Measurements from ENCODE around the gene RCOR2.
"Not testable (repeated sequence)": the region's sequence is repeated elsewhere in the genome, so short reads cannot be mapped to it uniquely, and the experiment has no call there.

Gene RCOR2

GRCh38 chr11:63875506-63876065 lies 41.4 kb downstream of the RCOR2 start:
- no peak for DNase-seq

GRCh38 chr11:63874511-63874910 lies 42.5 kb downstream of the RCOR2 start:
- DNase-seq = no peak

DNA sequence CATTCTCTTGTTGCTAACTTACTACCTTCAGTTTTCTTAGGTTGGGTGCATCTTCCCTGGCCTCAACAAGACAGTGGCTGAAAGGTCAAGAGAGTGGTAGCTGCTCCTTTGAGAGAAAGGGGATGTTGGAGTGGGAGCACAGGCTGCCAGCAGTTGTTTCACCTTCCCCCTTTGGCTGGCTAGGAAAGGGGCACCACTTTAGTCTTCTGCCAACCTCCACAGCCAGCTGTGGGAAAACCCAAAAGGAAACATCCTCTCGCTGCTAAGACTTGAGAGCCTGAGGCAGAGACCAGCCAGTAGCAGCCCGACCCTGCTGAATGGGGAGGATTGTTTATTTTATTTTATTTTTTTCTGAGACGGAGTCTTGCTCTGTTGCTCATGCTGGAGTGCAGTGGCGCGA lies 43.7 kb downstream of the RCOR2 start:
- DNase-seq = no peak

GRCh38 chr11:63872800-63873197 lies 44.2 kb downstream of the RCOR2 start:
- DNase-seq = no peak

- peak; percentile 8 for DNase-seq
These were observed 44.8 kb downstream of the RCOR2 start for GRCh38 chr11:63871962-63872799.

DNA sequence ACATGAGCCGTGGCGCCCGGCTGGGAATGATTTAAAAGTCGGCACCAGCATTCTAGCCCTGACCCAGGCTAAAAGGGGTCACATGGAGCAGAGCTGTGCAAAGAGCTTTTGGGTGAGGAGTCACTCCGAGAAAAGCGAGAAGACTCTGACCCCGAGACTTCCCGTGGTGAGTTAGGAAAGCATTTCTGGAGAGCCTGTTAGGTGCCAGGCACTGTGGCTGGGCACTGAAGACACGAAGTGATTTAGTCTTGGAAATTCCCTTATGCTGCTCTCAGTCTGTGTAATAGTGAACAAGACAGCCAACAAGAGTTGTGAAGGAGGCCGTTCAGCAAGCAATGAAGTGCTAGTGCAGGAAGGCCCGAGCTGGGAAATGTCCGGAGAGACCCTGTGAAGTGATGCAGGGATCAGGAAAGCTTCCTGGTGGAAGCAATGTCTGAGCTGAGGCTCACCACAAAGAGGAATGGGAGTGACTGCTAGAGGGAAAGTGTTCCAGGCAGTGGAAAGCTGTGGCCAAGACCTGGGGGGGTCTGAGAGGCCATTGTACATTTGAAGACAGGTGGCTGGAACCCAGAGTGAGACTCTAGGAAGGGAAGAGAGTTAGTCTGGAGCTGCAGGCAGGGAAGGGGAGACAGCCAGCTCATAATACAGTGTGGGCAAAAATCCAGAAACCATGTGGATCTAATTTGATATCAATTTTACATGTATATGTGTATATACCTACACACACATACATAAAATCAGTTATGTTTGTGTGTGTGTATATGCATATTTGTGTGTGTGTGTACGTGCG lies 46.4 kb downstream of the RCOR2 start:
- DNase-seq = no peak

GRCh38 chr11:63869683-63870082 lies 47.3 kb downstream of the RCOR2 start:
- no peak for DNase-seq

DNA sequence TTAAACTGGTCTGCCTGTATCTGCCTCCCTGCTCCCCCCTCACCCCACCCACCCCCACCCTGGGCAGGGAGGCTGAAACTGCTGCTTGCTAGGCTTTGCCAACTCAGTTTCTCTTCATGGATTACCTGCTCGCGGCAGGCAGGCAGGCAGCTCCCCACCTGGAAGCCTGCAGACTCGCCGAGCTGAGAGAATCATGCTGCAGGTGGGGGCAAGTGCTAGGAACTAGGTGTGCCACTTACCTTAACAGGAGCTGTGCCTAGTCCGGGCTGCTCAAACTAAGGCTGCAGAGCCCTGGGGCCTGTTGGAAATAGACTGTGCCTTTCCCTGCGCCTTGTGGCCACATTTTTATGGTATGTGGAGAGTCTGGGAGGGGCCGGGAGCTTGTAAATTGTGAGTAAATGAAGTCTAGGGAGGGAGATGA lies 47.8 kb downstream of the RCOR2 start:
- no peak for DNase-seq

DNA sequence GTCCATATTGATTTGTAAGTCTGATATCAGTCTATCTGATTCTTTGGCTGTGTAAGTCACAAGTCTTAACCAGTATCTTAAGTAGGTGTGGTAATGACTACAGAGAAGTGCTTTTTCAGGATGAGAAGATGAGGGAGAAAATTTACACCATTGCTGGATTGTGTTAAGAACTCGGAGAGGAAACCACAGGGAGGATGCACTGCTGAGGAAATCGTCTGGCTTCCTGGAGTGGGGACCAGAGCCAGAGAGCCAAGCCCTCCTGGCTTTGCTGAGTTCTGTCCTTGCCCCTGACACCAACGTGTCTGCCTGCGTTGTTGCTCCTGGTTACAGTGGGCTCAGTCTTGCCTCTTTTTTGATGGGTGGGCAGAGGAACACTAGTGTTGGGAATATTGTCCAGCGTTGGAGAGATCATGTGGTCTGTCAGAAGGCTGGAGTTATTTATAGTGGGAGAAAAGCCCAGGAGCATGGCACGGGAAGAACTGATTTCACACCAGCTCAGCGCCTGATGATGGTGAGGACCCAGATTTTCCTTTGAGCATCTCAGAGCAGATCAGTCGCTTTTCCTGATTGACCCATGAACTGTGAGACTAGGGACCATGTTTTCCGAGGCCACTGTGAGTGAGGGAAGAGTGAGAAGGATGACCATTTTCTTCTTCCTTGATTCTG lies 48.4 kb downstream of the RCOR2 start:
- no peak for DNase-seq

DNA sequence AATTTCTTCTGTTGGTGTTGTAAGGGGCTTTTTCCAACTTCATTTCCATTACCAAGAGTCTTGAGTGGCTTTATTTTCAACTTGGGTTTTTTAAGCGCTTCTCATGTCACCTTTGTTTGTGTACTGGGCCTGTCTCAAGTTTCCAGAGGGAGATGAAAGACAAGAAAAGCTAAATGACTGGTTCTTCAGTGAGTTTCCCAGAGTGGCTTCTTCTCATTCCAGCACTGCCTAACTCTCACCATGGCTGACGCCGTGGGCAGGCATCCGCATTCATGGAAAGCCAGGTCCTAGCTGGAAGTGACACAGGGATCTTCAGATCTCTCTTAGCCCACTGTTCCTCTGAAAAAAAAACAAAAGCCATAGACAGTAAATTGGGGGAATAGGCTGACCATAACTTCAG lies 49.5 kb downstream of the RCOR2 start:
- no peak for DNase-seq

- DNase-seq = peak; percentile 71
These were observed 50.8 kb downstream of the RCOR2 start for GRCh38 chr11:63866211-63866610.

DNA sequence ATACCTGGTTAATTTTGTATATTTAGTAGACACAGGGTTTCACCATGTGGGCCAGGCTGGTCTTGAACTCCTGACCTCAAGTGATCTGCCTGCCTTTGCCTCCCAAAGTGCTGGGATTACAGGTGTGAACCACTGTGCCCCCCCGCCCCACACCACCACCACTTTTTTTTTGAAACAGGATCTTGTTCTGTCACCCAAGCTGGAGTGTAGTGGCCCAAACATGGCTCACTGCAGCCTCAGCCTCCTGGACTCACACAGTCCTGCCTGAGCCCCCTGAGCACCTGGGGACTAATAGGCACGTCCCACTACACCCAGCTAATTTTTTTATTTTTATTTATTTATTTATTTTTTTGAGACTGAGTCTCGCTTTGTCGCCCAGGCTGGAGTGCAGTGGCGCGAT lies 53.3 kb downstream of the RCOR2 start:
- DNase-seq = not testable (repeated sequence)

DNA sequence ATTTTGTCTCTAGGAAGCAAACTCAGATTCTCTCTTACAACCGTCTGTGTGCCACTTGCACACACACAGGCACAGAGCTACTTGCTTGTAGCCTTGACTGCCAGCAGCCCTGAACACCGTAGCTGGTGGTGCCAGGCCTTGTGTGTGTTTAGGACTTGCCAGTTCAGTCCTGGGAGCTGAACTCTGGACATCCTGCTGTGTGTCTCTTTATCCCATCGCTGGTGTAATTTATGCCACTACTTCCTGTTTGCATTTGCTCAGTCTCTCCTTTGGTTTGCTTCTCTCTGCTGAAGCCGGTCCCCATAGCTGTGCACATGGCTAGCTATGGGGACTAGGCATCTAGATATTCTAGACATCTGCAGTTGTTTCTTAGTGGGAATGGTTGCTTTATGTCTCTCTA lies 54.0 kb downstream of the RCOR2 start:
- no peak for DNase-seq
